DND-41 (cell line): ENCODE data around the gene MEIOC.

ENCODE experiments used
- ATAC-seq: fragments of 200-7000 bp; cut with Tn5 transposase; 3 replicates; pipeline ENCODE4 v1.9.1; 2021; ENCODE audit warnings: low read depth; ENCODE audit not compliant: insufficient read depth
- DNase-seq: peaks from one replicate; pipeline ENCODE4 v3.0.0-alpha.2; 2020
- H2AFZ ChIP-seq: 2 replicates; pipeline ENCODE4 v1.6.0; 2012; ENCODE audit warnings: low read depth, low read length
- H3K27ac ChIP-seq: 2 replicates; pipeline ENCODE4 v1.5.1; 2012; ENCODE audit warnings: low read length, inconsistent platforms
- H3K27me3 ChIP-seq: fragments of 200-600 bp; sonication (generic); 2 replicates; pipeline ENCODE4 v1.6.0; 2012; ENCODE audit warnings: low read length, mild to moderate bottlenecking, inconsistent platforms; ENCODE audit not compliant: insufficient read depth, poor library complexity
- H3K36me3 ChIP-seq: 2 replicates; pipeline ENCODE4 v1.5.1; 2012; ENCODE audit warnings: low read length, inconsistent platforms; ENCODE audit not compliant: insufficient read depth
- H3K4me1 ChIP-seq: 2 replicates; pipeline ENCODE4 v1.5.1; 2012; ENCODE audit warnings: mild to moderate bottlenecking, low read length; ENCODE audit not compliant: insufficient read depth
- H3K4me2 ChIP-seq: 2 replicates; pipeline ENCODE4 v1.6.0; 2012; ENCODE audit warnings: mild to moderate bottlenecking, moderate library complexity, low read length, inconsistent platforms; ENCODE audit not compliant: insufficient read depth
- H3K4me3 ChIP-seq, 2 experiments: fragments of 200-600 bp in 1 of 2; shearing (Covaris generic) in 1 of 2; 2 replicates each; pipeline ENCODE4 v1.5.1; 2012 to 2016; ENCODE audit warnings: inconsistent platforms in 2 of 2, low read length in 2 of 2, mild to moderate bottlenecking in 2 of 2, low read depth in 1 of 2, moderate library complexity in 1 of 2
- H3K79me2 ChIP-seq: 2 replicates; pipeline ENCODE4 v1.6.0; 2012; ENCODE audit warnings: low read length, inconsistent platforms; ENCODE audit not compliant: insufficient read depth
- H3K9ac ChIP-seq: 2 replicates; pipeline ENCODE4 v1.6.0; 2012; ENCODE audit warnings: low read depth, mild to moderate bottlenecking, inconsistent platforms, low read length, moderate library complexity
- H3K9me3 ChIP-seq: 2 replicates; pipeline ENCODE4 v1.5.1; 2012; ENCODE audit warnings: low read length, moderate library complexity, mild to moderate bottlenecking, inconsistent platforms; ENCODE audit not compliant: insufficient read depth, severe bottlenecking
- H4K20me1 ChIP-seq: 2 replicates; pipeline ENCODE4 v1.6.0; 2012; ENCODE audit warnings: low read length; ENCODE audit not compliant: insufficient read depth
- EZH2 ChIP-seq: IDR thresholded peaks from 3 replicates; pipeline ENCODE4 v1.6.1; 2012; ENCODE audit warnings: borderline replicate concordance, low read depth, mild to moderate bottlenecking, moderate library complexity, low read length, inconsistent platforms; ENCODE audit not compliant: severe bottlenecking
- TF ChIP-seq, protein P1 (sequence below): IDR thresholded peaks from 2 replicates; pipeline ENCODE4 v1.5.1; 2012; ENCODE audit warnings: borderline replicate concordance, low read length, moderate library complexity, mild to moderate bottlenecking; ENCODE audit not compliant: poor library complexity, severe bottlenecking; ENCODE audit errors: extremely low read depth

The MEIOC gene

DNA sequence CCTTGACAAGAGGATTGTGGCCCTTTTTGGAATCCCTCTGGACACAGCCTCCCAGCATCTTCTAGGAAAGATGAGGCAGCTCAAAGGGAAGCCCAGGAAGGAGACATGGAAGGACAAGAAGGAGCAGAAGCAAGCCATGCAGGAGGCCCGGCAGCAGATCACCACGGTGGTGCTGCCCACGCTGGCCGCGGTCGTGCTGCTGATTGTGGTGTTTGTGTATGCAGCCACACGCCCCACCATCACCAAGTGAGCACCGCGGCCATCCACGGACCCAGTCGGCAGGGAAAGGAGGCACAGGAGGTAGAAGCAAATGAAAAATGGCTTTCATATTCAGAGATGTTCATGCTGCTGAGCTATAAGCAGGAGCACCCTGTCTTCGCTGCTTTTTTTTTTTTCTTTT, 10.9 kb upstream of the MEIOC start:
- peaks cover 17% of the 10 kb centered on the region for H3K27me3 ChIP-seq
- no peak overlapping the region for H3K27ac ChIP-seq
- H3K36me3 ChIP-seq, result no peaks in the 10 kb centered on the region
- H4K20me1 ChIP-seq, result no peaks in the 10 kb centered on the region
- no peak for DNase-seq
- H3K4me2 ChIP-seq, result no peak overlapping the region
- no peaks in the 10 kb centered on the region for H3K4me1 ChIP-seq
- H3K9ac ChIP-seq, result no peak overlapping the region
- no peaks in the 10 kb centered on the region for H3K9me3 ChIP-seq
- H3K79me2 ChIP-seq, result no peaks in the 10 kb centered on the region
- no peak for ATAC-seq
- TF ChIP-seq, protein P1, sequence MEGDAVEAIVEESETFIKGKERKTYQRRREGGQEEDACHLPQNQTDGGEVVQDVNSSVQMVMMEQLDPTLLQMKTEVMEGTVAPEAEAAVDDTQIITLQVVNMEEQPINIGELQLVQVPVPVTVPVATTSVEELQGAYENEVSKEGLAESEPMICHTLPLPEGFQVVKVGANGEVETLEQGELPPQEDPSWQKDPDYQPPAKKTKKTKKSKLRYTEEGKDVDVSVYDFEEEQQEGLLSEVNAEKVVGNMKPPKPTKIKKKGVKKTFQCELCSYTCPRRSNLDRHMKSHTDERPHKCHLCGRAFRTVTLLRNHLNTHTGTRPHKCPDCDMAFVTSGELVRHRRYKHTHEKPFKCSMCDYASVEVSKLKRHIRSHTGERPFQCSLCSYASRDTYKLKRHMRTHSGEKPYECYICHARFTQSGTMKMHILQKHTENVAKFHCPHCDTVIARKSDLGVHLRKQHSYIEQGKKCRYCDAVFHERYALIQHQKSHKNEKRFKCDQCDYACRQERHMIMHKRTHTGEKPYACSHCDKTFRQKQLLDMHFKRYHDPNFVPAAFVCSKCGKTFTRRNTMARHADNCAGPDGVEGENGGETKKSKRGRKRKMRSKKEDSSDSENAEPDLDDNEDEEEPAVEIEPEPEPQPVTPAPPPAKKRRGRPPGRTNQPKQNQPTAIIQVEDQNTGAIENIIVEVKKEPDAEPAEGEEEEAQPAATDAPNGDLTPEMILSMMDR, result no peak
- no peak for TF ChIP-seq EZH2
- no peak overlapping the region for H3K4me3 ChIP-seq
- H2AFZ ChIP-seq, result no peak overlapping the region

DNA sequence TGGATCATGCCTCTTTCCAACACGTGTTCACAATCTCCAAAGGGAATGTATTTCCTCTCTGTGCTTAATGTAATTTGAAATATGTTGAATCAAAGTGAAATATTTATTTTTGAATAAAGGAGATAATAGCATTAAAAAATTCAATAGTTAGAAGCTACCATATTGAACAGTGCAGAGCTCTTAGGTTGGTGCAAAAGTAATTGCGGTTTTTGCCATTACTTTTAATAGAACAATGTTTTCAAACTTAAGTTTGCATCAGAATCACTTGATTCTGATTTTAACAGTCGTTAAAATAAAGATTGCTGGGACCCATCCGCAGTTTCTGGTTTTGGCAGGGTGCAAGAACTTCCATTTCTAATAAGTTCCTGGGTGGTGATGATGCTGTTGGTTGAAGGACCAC, 10.0 kb upstream of the MEIOC start:
- Histone ChIP-seq H3K4me3 (no peak overlapping the region), H3K79me2 (no peaks in the 10 kb centered on the region), H3K9ac (no peak overlapping the region), H3K4me1 (no peaks in the 10 kb centered on the region), H3K27ac (no peak overlapping the region), H2AFZ (no peak overlapping the region), H3K36me3 (no peaks in the 10 kb centered on the region), H3K27me3 (peaks cover 16% of the 10 kb centered on the region), H4K20me1 (no peaks in the 10 kb centered on the region), H3K9me3 (no peaks in the 10 kb centered on the region), H3K4me2 (no peak overlapping the region)
- TF ChIP-seq, protein P1, result no peak
- no peak for TF ChIP-seq EZH2
- DNase-seq, result no peak
- ATAC-seq, result no peak

DNA sequence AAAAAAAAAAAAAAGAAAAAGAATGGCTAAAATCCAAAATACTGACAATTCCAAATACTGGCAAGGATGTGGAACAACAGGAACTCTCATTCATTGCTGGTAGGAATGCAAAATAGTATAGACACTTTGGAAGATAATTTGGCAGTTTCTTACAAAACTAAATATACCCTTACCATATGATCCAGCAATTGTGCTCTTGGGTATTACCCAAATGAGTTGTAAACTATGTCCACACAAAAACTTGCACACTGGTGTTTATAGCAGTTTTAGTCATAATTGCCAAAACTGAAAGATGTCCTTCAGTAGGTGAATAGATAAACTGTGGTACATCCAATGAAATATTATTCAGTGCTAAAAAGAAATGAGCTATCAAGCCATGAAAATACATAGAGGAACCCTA, 8.5 kb upstream of the MEIOC start:
- no peak overlapping the region for H3K9ac ChIP-seq
- TF ChIP-seq, protein P1, result no peak
- TF ChIP-seq EZH2, result no peak
- no peaks in the 10 kb centered on the region for H3K36me3 ChIP-seq
- peaks cover 2% of the 10 kb centered on the region for H3K27me3 ChIP-seq
- no peak overlapping the region for H2AFZ ChIP-seq
- DNase-seq (no peak), ATAC-seq (no peak)
- no peaks in the 10 kb centered on the region for H4K20me1 ChIP-seq
- H3K79me2 ChIP-seq, result no peaks in the 10 kb centered on the region
- no peaks in the 10 kb centered on the region for H3K9me3 ChIP-seq
- no peaks in the 10 kb centered on the region for H3K4me1 ChIP-seq
- H3K4me2 ChIP-seq, result no peak overlapping the region
- no peak overlapping the region for H3K27ac ChIP-seq
- H3K4me3 ChIP-seq, result no peak overlapping the region

DNA sequence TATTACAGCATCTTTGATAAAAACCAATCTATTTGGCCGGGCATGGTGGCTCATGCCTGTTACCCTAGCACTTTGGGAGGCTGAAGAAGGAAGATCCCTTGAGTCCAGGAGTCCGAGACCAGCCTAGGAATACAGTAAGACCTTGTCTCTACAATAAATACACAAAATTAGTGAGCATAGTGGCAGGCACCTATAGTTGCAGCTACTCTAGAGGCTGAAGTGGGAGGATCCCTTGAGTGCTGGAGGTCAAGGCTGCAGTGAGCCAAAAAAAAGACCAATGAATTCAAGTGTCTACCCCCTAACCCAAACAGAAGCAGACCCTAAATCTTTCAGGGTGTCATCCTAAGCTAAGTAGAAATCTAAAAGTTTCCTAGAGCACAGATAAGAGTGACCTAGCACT, 7.3 kb upstream of the MEIOC start:
- no peak overlapping the region for H3K9ac ChIP-seq
- H3K79me2 ChIP-seq, result no peaks in the 10 kb centered on the region
- H3K27me3 ChIP-seq, result no peaks in the 10 kb centered on the region
- H3K36me3 ChIP-seq, result no peaks in the 10 kb centered on the region
- H3K4me2 ChIP-seq, result no peak overlapping the region
- no peaks in the 10 kb centered on the region for H4K20me1 ChIP-seq
- H2AFZ ChIP-seq, result no peak overlapping the region
- H3K27ac ChIP-seq, result no peak overlapping the region
- TF ChIP-seq, protein P1, result no peak
- no peak for TF ChIP-seq EZH2
- no peaks in the 10 kb centered on the region for H3K9me3 ChIP-seq
- no peak overlapping the region for H3K4me3 ChIP-seq
- no peaks in the 10 kb centered on the region for H3K4me1 ChIP-seq
- ATAC-seq, result no peak
- no peak for DNase-seq
